AG20443 (cell line): ENCODE data around the gene UMAD1.

Experiments used
- DNase-seq: peaks from one replicate; pipeline ENCODE4 v3.0.0; 2012; ENCODE audit warnings: low spot score, mixed read lengths

UMAD1 gene

GRCh38 chr7:7830122-7830878, 189.7 kb downstream of the UMAD1 start:
- DNase-seq, result no peak

- DNase-seq, result no peak
These were observed 192.0 kb downstream of the UMAD1 start for GRCh38 chr7:7832518-7832917.

- no peak for DNase-seq
These were observed 194.2 kb downstream of the UMAD1 start for GRCh38 chr7:7834761-7835160.

- no peak for DNase-seq
These were observed 200.5 kb downstream of the UMAD1 start for GRCh38 chr7:7841027-7841426.

- DNase-seq, result no peak
These were observed 202.7 kb downstream of the UMAD1 start for GRCh38 chr7:7843240-7843639.

GRCh38 chr7:7843972-7844371, 203.4 kb downstream of the UMAD1 start:
- DNase-seq, result no peak

GRCh38 chr7:7848246-7848645, 207.7 kb downstream of the UMAD1 start:
- DNase-seq, result no peak

- no peak for DNase-seq
These were observed 208.3 kb downstream of the UMAD1 start for GRCh38 chr7:7848892-7849291.

- DNase-seq, result no peak
These were observed 209.6 kb downstream of the UMAD1 start for GRCh38 chr7:7850150-7850549.

GRCh38 chr7:7851381-7851780, 210.8 kb downstream of the UMAD1 start:
- DNase-seq, result no peak

- DNase-seq, result no peak
These were observed 211.4 kb downstream of the UMAD1 start for GRCh38 chr7:7851991-7852390.

GRCh38 chr7:7857143-7857583, 216.6 kb downstream of the UMAD1 start:
- DNase-seq, result no peak

- no peak for DNase-seq
These were observed 218.0 kb downstream of the UMAD1 start for GRCh38 chr7:7858559-7858958.

GRCh38 chr7:7859411-7859810, 218.9 kb downstream of the UMAD1 start:
- DNase-seq, result no peak

GRCh38 chr7:7861211-7861633, 220.7 kb downstream of the UMAD1 start:
- peak; percentile 39 for DNase-seq

GRCh38 chr7:7862393-7862792, 221.8 kb downstream of the UMAD1 start:
- DNase-seq, result no peak

GRCh38 chr7:7867846-7868571, 227.5 kb downstream of the UMAD1 start:
- DNase-seq, result no peak

- DNase-seq, result no peak
These were observed 228.0 kb downstream of the UMAD1 start for GRCh38 chr7:7868572-7868899.

GRCh38 chr7:7869036-7869435, 228.5 kb downstream of the UMAD1 start:
- no peak for DNase-seq

- DNase-seq, result no peak
These were observed 229.1 kb downstream of the UMAD1 start for GRCh38 chr7:7869651-7870050.

- no peak for DNase-seq
These were observed 230.0 kb downstream of the UMAD1 start for GRCh38 chr7:7870555-7870954.

- no peak for DNase-seq
These were observed 235.9 kb downstream of the UMAD1 start for GRCh38 chr7:7876419-7876818.

GRCh38 chr7:7881581-7881980, 241.0 kb downstream of the UMAD1 start:
- DNase-seq, result no peak

GRCh38 chr7:7882888-7883287, 242.3 kb downstream of the UMAD1 start:
- DNase-seq, result no peak
